GM18907 (cell line): Measurements from ENCODE around the gene SERPIND1.

Experiments
- ATAC-seq: cut with Tn5 transposase; IDR thresholded peaks from one replicate; pipeline ENCODE4 v1.9.1; 2021; ENCODE audit warnings: mild to moderate bottlenecking, moderate library complexity; ENCODE audit not compliant: unreplicated experiment

Gene SERPIND1

DNA sequence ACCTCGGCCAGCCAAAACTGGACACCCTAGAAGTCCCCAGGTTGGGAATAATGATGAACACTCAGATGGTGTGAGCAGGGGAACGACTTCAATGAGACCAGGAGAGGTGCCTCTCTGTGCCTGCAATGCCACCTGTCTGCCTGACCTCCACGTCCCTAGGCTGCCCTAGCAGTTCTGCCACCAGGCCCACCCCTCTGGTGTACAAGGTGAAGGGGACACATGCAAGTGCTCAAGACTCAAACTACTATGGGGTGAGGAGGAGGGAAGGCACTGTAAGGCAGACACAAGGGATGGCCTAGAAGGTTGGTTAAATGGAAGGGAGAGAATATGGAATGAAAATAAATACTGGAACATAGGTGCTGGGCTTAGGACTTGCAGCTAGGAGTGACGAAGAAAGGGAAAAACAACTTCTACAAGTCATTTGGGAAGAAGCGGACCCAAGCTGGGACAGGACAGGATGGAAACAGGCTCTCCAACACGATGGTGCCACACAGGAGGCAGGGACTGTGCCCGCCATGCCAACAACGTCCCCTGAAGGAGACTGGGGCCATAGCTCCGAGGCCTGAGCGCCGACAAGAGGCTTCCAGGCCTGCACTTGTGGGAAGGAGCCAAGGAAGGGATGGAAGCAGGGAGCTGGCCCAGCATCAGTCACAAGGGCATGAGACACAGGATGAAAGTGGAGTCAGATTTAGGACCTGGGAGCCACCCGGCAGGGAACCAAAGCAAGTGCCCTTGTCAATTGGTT is 18.5 kb downstream of the SERPIND1 start:
- no peak for ATAC-seq

DNA sequence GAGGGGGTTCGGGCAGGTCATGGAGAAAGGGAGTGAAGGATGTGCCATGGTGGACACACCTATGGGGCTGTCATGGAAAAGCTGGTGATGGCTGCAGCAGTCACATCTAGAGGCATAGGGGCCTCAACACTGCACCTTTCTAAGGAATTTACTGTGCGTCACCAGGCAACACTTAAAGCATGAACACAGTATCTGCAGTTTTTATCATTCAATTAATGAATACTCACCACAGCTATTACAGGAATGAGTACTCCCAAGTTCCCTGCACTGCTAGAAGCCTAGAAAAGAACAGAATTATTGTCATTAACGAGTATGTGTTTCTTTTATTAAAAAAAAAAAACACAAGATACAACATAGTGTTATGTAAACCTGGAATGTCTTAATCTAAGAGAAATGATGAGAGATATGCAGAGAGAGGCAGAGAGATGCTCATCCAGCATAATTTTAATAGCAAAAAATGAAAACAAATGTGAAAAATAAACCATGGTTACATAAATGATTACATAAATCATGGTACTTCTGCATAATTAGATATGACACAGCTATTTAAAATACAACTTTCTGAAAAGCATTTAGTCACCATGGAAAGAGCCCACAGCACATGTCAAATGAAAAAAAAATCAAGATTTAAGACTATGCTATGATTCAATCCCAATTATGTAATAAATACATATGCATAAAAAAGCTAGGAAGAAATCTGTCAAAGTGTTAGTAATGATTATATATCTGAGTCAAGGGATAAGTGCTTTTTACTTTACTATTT is 19.2 kb downstream of the SERPIND1 start:
- no peak for ATAC-seq

DNA sequence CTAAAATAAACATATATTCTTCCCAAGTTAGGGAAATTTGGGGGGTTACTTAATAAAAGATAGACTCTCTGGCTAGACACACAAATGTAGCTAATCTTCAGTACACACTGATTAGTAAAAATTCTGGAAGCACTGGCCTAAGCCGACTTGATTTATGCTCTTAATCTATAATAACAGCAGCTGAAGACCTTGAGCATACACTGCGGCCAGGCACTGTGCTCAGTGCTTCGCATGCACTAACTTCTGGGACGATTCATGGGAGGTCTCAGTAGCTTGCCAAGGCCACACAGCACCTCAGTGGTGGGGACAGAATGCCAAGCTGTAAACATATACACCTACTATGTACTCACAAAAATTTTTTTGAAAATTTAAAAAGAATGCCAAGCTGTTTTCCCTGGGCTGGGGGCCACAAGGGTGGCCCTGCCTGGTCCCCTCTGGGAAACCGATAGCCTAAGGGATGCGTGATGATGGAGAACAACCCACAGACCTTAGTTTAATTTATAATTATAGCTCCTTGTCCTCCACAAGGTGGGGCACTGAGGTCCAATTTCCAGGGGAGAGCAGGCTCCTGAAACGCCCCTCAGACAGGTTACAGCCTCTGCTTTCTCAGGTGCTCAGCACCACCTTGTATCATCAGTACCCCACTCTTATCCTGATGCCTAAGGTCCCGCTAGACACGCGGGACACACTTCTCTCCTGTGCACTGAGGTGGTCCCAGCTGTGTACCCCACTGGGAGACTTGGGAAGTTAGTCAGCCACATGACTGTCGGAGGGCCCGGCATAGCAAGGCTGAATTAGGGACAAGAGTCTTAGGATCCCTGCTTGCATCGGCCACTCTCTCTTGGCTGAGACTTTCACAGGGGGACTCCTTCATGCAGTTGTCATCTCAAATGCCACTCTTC is 20.1 kb downstream of the SERPIND1 start:
- ATAC-seq: no peak

DNA sequence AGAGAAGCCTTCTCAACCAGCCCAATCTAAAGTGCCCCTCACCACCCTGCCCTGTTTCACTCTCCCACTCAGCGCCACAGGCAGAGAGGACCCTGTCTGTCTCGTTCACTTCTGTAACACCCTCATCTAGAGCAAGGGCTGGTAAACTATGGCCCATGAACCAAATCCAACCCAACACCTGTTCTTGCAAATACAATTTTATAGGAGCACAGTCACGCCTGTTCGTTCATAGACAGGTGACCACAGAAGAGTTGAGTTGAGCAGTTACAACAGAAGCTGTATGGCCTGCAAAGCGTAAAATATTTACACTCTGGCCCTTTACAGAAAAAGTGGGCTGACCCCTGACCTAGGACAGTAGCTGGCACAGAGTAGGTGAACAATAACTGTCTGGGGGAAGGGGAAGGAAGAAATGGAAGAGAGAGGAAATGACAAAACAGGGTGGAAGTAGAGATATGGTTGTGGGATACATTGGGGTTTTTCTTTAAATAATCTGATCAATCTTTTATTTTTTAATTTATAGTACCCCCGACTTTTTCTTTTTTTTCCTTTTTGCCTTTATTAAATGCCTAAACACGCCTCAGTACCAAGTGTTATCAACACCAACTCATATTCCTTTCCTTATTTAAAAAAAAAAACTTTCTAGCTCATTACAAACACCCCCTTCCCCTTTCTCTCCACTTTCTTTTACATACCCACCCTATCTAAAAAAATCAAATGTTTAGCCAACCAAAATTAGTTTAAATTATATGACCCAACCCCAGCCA is 20.9 kb downstream of the SERPIND1 start:
- no peak for ATAC-seq

DNA sequence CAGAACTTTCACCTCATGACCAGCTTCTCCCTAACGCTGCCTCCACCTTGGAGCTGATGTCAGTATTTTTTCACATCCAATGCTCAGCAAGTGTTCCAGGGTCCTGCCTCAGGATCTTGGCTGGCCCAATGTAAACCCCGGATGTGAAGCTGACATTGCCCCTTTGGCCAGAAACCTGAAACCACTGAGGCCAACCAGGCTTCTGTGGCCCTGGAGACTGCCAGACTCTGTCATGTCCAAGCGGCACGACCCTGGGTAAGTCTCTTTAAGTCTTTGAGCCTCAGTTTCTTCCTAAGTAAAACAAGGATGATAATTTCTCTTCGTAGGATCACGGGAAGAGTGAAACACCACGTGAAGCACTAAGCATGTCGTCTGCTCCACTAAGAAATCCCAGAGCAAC is 22.8 kb downstream of the SERPIND1 start:
- no peak for ATAC-seq

DNA sequence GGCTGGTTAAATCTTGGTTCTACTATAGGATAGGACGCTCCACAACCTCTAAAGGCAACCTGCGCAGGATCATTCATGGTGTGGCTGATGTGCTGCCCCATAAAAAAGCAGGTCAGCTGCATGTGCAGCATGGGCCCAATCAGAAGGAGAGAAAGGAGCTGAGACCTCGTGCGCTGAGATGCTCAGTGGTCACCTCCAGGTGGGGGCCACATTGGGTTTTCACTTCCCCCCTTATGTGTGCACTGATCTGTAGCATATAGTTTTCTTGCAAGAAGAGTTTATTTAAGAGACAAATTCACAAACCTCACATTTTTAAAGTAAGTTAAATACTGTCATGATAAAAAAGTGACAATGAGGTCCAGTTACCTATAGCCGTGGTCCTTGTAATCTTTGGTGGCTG is 24.3 kb downstream of the SERPIND1 start:
- ATAC-seq: no peak

DNA sequence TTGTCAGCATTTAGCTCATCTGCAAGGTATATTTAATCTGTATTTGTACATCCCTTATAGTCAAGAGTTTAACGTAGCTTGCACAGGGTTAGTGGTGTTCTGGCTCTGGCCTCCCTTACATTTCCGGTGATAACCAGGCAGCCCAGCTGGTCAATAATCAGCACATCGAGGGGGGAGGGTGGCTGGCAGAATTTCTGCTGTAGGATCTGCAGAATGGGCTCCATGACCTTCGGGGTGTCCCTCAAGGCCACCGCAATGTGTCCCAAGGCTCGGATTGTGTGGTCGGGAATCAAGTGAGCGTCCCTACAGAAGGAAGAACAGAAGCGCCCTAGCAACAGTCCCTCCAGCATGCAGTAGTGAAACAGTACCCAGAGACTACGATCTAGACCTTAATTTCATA is 25.1 kb downstream of the SERPIND1 start:
- no peak for ATAC-seq

DNA sequence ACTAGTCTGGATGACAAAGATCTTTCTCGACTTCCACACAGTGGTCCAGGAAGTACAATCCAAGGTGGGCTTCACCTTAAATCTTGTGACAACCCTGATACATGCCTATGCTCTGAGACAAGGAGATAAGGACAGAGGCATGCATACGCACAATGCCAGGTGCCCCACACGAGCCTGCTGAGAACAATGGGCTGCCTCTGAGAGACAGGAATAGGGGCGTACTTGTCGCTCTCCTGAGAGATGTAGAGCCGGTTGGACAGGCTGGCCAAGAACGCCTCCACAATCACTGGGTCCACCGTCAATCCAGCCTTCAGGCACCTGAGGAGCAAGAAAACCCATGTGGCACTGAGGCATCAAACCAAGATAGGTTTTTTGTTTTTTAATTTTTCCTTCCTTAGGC is 25.5 kb downstream of the SERPIND1 start:
- ATAC-seq: no peak

DNA sequence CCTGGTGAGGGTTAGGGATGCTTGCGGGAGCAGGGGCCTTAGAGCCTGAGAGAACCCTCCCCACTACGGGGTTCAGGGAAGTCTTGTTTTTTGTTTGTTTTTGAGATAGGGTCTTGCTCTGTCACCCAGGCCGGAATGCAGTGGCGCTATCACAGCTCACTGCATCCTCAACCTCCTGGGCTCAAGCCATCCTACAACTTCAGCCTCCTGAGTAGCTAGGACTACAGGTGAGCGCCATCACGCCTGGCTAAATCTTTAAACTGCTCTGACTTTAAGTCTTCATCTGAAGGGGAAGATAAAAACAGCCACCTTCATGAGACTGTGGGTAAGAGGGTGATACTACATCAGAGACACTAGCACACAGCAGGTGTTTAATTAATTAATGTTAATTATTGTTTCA is 28.5 kb downstream of the SERPIND1 start:
- ATAC-seq: no peak

DNA sequence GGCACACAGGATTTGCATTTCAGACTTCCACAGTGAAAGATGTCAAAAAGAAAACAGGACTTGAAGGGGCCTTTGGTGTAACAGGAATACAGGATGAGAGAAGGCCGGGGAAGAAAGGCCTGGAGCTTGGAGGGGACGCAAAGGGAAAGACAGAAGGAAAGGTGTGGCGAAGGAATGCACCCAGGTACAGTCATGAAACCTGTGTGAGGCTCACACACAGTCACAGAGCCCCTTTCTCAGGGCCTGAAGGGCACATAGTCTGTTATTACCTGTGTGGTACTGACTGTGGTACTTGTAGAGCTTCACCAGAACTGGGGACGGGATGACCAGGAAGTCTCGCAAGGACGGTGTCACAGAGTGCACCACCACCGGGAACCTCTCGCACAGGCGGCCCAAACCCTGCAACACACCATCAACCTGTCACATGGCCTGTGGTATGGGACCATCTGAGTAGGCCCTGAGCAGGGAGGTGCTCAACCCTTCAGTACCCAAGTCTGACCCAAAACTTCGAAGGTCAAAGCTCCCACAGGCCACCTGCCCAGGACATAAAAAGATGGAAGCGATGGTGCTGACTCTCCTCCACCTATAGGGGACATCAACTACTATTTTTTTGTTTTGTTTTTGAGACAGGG is 29.1 kb downstream of the SERPIND1 start:
- ATAC-seq: no peak

DNA sequence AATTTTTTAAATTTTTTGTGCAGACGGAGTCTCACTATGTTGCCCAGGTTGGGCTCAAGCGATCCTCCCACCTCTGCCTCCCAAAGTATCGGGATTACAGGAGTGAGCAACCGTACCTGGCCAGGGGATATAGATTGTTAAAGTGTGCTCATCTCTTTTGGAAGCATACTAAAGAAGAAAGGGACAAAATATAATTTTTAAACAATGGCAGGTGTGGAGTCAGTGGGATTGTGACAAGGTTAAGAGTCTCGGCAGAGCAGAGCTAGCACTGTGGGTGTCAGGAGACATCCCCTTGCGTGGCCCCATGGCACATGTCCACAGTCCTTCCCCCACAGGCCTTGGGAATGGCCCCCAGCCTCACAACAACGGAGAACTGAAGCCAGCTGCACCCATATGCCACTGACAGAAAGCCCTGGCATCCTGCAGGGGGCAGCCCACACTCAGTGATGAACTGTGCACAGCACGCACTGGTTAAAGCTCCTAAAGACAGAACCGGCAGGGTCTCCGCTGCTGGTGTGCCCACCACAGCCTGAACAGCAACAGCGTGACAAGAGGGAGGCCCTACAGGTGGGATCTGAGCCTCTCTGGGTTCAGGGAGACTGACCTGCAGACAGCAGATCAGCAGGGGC is 29.9 kb downstream of the SERPIND1 start:
- no peak for ATAC-seq

DNA sequence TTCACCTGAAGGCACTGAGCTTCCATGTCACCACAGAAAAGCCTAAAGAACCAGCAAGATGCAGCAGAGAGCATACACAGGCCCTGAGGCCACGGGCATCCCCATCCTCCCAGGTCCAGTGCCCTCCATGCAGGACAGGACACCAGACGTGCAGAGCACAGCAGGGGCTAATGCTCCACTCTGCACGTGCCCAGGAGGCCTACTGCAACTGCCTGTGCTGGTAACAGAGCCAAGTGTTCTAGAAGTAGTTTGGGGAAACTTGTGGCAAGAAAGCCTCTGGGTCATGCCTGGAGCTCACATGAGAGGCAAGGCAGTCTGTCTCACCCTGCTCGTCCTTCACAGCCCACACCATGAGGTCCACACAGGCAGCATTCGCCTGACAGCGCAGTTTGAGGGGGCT is 30.7 kb downstream of the SERPIND1 start:
- no peak for ATAC-seq

DNA sequence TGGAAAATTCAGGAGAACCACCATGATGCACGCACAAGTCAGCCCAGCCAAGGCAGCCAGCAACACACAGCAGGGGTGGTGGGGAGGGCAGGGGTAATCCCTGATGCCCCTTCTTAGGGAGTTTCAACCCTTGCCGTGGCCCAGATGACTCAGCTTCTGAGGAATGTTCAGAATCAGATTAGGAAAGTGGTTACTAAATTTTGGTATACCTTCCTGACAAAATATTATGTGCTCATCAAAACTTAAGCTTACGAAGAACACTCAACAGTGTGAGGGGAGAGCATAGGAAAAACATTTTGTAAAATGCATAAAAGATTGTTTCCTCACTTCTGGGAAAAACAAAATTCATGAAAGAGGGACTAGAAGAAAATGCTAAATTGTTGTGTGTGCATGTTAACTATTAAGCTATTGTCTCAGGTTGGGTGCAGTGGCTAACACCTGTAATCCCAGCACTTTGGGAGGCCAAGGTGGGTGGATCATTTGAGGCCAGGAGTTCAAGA is 32.1 kb downstream of the SERPIND1 start:
- ATAC-seq: no peak

DNA sequence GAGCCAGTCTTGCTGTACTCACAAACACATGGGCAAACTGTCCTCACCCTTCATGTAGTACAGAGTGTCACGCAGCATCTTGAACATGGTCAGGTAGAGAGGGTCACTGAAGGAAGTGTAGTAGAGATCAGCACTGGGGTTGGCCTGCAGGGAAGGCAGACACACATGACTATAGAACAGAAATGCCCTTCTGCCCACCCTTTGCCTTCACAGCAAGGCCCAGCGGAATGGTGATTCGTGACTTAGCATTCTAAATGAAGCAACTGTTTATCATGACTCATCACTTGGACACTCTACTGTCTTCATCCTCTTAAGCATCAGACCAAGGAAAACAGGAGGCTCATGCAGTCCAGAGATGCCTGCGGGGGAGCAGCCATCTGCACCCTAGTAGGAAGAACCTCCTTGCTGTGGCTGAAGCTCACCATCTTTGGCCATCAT is 33.4 kb downstream of the SERPIND1 start:
- ATAC-seq: no peak

DNA sequence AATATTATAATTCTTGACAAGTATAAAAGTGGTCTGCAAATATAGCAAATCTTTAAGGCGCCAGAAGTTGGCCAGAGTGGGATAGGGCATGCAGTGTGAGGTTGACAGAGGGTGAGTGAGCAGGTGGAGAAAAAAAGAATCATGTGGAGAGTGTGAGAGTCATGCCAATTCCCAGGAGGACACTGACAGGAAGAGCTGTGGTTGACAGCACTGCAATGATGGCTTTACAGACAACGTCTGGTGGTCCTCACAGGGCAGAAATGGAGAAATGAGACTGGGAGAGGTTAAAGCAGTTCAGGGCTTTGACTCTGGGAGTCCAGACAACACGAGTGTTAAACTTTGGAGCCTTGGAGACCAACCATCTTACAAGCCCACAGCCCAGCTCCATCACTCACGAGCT is 34.9 kb downstream of the SERPIND1 start:
- ATAC-seq: no peak

DNA sequence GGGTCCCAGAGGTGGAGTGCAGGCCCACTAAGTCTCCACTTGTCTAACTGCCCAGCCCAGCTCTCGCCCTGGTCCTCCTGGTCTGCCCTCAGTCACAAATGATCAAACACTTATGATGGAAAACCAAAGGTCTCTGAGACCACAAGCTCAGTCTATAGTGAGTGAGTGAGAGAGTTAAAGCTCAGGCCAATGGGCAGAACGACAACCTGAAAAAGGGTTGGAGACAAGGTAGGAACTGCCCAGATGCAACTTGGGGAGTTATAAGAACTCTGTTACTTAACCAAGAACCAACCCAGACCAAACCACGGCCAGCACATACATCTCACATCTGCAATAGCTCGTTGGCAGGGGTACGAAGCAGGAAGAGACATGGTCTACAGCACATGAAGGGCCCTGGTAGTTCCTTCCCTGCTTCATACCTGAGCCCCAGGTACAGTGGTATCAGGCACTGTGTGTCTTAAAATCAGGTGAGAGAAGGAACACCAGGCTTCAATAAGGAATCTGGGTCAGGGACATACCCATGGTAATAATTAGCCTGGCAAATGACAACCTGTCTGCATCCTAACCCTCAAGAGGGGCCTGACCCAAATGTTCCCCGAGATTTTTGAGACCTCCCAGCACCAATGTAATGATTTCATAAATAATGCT is 35.7 kb downstream of the SERPIND1 start:
- ATAC-seq: no peak

DNA sequence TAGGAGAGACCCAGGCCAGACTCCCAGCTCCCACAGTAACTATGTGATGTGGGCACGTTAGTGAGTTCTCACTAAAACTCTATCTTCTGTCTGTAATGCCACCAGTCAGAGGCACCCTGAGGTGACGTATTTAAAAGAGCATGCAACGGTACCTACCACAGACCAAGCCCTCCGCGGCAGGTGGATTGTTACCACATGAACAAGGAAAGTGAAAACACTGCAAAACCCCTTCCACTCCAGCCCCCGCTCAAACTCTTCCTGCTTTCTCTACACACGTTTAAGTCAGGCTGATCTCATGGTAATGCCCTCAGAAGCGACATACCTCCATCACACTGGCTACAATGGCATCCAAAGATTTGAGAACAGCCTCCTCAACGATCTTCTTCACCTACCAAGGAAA is 36.7 kb downstream of the SERPIND1 start:
- ATAC-seq: no peak

DNA sequence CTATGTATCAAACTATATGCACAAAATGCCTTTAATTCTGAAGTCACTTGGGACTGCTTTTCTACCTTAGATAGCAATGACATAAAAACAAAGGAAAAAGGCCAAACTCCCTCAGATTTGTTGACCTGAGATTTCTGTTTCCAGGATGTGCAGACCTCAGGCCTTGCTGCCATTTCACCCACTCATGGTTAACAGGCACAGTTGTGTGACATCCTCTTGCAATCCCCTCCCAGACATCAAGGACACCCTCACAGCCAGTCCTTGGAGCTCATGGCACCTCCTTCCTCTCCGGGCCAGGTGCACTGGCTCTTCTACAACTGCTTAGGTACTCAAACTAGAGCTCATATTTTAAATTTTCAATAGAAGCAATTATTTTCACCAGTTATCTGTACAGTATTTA is 37.3 kb downstream of the SERPIND1 start:
- no peak for ATAC-seq
